Mucosa of gallbladder (tissue), 1 donor: ENCODE data around the gene KCNJ12. TPM values are rescaled to one million over a fixed set of nuclear protein-coding genes. Genes with fewer than 3 reads are reported as not detected.

Source experiments
- total RNA-seq: library from RNA; stranded (reverse); gene quantifications from one replicate; pipeline ENCODE4 v1.2.1, GENCODE V29; 2021
- donor health status: DM: no; HTN: no; CAD: no.

The KCNJ12 gene
- total RNA-seq, 1 donor from 2014 or later, result 2.4 TPM

Other genes with a start within 250 kb of the KCNJ12 start
- 30.3 TPM for gene DHRS7B, start 249.4 kb upstream of the KCNJ12 start, total RNA-seq
- gene TMEM11, start 162.2 kb upstream of the KCNJ12 start, total RNA-seq, result 20.3 TPM
- 20.6 TPM for gene NATD1, start 122.9 kb upstream of the KCNJ12 start, total RNA-seq
- gene MAP2K3, start 91.6 kb upstream of the KCNJ12 start, total RNA-seq, result 74.0 TPM